Tibial artery (tissue), 4 donors: ENCODE data around the gene TLR9.

ENCODE experiments used
- DNase-seq, 2 donors: peaks; one replicate each; pipeline ENCODE4 v3.0.0-alpha.2; 2019
- H3K27ac ChIP-seq, 2 donors: fragments of 200-600 bp; sonication (generic) in 1 of 2; 1 replicate in 1 of 2; 2 replicates in 1 of 2; pipeline ENCODE4 v1.5.1; 2018 to 2019; ENCODE audit warnings: mild to moderate bottlenecking in 1 of 2
- H3K27me3 ChIP-seq, 2 donors: fragments of 200-600 bp; sonication (generic) in 1 of 2; one replicate each; pipeline versions ENCODE4 v1.5.1 to v1.6.0; 2016 to 2019
- H3K36me3 ChIP-seq, 3 donors: fragments of 200-600 bp; sonication (generic) in 2 of 3; one replicate each; pipeline ENCODE4 v1.5.1; 2016 to 2019; ENCODE audit warnings: mild to moderate bottlenecking in 2 of 3
- H3K4me1 ChIP-seq, 4 donors: fragments of 200-600 bp; sonication (generic) in 2 of 4; 1 replicate in 3 of 4; 2 replicates in 1 of 4; pipeline ENCODE4 v1.5.1; 2016 to 2019
- H3K4me3 ChIP-seq, 2 donors: fragments of 200-600 bp; sonication (generic) in 1 of 2; 1 replicate in 1 of 2; 2 replicates in 1 of 2; pipeline ENCODE4 v1.5.1; 2018 to 2019; ENCODE audit warnings: mild to moderate bottlenecking in 2 of 2
- H3K9me3 ChIP-seq, 3 donors: fragments of 200-600 bp; sonication (generic) in 1 of 3; one replicate each; pipeline ENCODE4 v1.5.1; 2016 to 2019
- intact Hi-C: fragments of 100-400 bp; cut with DNase I; formaldehyde crosslinking; loops from one replicate; pipeline ENCODE4 v1.15.0; 2023; ENCODE audit warnings: low total_unique reads
- TF ChIP-seq, protein P1 (sequence below), 2 experiments: fragments of 200-600 bp in 1 of 2; fragments of 450-650 bp in 1 of 2; IDR thresholded peaks; one replicate each; pipeline ENCODE4 v1.5.1; 2017 to 2019; ENCODE audit warnings: antibody characterized with exemption in 2 of 2, mild to moderate bottlenecking in 1 of 2, moderate library complexity in 1 of 2

Gene TLR9

GRCh38 chr3:52237657-52238172 lies 12.3 kb upstream of the TLR9 start:
- Histone ChIP-seq H3K4me3 (peak overlapping the region; percentile 82 to 94), H3K36me3 (peaks cover 0 to 24% (median 6%) of the 10 kb centered on the region in 3 donors), H3K27ac (peak overlapping the region; percentile 80 to 94), H3K4me1 (peaks cover 0 to 52% (median 38%) of the 10 kb centered on the region in 4 donors), H3K9me3 (no peaks in the 10 kb centered on the region), H3K27me3 (no peaks in the 10 kb centered on the region)
- peak; percentile 90 to 92 for DNase-seq
- intact Hi-C loops = loop anchor here (2.0 kb wide), 1 partner anchor 41 kb away; the partner anchor contains the start of gene WDR82
- TF ChIP-seq, protein P1, sequence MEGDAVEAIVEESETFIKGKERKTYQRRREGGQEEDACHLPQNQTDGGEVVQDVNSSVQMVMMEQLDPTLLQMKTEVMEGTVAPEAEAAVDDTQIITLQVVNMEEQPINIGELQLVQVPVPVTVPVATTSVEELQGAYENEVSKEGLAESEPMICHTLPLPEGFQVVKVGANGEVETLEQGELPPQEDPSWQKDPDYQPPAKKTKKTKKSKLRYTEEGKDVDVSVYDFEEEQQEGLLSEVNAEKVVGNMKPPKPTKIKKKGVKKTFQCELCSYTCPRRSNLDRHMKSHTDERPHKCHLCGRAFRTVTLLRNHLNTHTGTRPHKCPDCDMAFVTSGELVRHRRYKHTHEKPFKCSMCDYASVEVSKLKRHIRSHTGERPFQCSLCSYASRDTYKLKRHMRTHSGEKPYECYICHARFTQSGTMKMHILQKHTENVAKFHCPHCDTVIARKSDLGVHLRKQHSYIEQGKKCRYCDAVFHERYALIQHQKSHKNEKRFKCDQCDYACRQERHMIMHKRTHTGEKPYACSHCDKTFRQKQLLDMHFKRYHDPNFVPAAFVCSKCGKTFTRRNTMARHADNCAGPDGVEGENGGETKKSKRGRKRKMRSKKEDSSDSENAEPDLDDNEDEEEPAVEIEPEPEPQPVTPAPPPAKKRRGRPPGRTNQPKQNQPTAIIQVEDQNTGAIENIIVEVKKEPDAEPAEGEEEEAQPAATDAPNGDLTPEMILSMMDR (IDR thresholded peaks at IDR 0.05) = no peak

DNA sequence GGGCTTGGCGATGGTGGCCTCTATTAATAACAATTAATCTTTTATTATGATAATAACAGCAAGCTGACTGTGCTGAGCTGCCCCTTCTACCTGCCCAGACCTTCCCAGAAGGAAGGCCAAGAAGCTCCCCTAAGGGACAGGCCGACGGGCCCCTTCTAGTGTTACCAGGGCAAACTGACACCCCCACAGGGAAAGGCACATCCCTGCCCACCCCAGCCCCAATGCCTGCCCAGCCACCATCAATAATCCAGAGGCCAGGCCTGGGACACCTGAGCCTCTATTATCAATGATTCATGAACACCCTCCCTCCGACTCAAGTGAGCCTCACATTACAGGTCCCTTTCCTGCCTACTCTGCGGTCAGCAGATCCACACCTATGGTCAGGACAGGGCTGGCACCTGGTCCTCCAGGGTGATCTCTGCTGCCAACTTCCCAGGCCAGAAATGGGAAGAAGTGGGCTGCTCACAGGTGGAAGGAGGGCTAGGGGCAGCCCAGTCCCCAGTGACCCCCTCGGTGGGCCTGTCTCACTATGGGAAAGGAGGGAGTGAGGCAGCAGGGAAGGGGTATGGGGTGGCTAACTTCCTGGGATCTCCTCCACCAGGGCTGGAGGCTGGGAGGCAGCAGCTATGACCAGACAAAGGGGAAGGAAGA lies 11.7 kb upstream of the TLR9 start:
- Histone ChIP-seq H3K9me3 (no peaks in the 10 kb centered on the region), H3K4me1 (peaks cover 0 to 58% (median 38%) of the 10 kb centered on the region in 4 donors), H3K4me3 (peak overlapping the region; percentile 82 to 94), H3K27ac (peak overlapping the region; percentile 80 to 94), H3K27me3 (no peaks in the 10 kb centered on the region), H3K36me3 (peaks cover 0 to 30% (median 12%) of the 10 kb centered on the region in 3 donors)
- TF ChIP-seq, protein P1 (IDR thresholded peaks at IDR 0.05) = no peak
- intact Hi-C loops = no loop called here
- DNase-seq = peak in 1 of 2 donors; percentile 64

- DNase-seq = peak in 1 of 2 donors; percentile 65
- H3K4me3 ChIP-seq = no peak overlapping the region
- TF ChIP-seq, protein P1 (IDR thresholded peaks at IDR 0.05) = no peak
- H3K27ac ChIP-seq = peak overlapping the region; percentile 80 to 94
- peaks cover 0 to 36% (median 19%) of the 10 kb centered on the region in 3 donors for H3K36me3 ChIP-seq
- no peaks in the 10 kb centered on the region for H3K9me3 ChIP-seq
- H3K27me3 ChIP-seq = no peaks in the 10 kb centered on the region
- intact Hi-C loops = no loop called here
- H3K4me1 ChIP-seq = peaks cover 0 to 59% (median 40%) of the 10 kb centered on the region in 4 donors
Measured at GRCh38 chr3:52236424-52236886, 11.0 kb upstream of the TLR9 start.

GRCh38 chr3:52234516-52235447 lies 9.3 kb upstream of the TLR9 start:
- TF ChIP-seq, protein P1 (IDR thresholded peaks at IDR 0.05) = no peak
- Histone ChIP-seq H3K27ac (peak overlapping the region; percentile 17 to 27), H3K27me3 (no peaks in the 10 kb centered on the region), H3K36me3 (peaks cover 16 to 53% (median 36%) of the 10 kb centered on the region in 3 donors), H3K4me1 (peaks cover 0 to 50% (median 36%) of the 10 kb centered on the region in 4 donors), H3K4me3 (no peak overlapping the region), H3K9me3 (no peaks in the 10 kb centered on the region)
- peak in 1 of 2 donors; percentile 57 for DNase-seq
- intact Hi-C loops = loop anchor here (5.0 kb wide), 1 partner anchor 108 kb away; no protein-coding TSS in a partner anchor

GRCh38 chr3:52233968-52234367 lies 8.5 kb upstream of the TLR9 start:
- H3K4me1 ChIP-seq = peaks cover 0 to 45% (median 34%) of the 10 kb centered on the region in 4 donors
- peak in 1 of 2 donors; percentile 50 for DNase-seq
- intact Hi-C loops = loop anchor here (5.0 kb wide), 1 partner anchor 108 kb away; no protein-coding TSS in a partner anchor
- no peaks in the 10 kb centered on the region for H3K27me3 ChIP-seq
- TF ChIP-seq, protein P1 (IDR thresholded peaks at IDR 0.05) = no peak
- peaks cover 24 to 61% (median 44%) of the 10 kb centered on the region in 3 donors for H3K36me3 ChIP-seq
- H3K27ac ChIP-seq = peak overlapping the region in 1 of 2 donors; percentile 27
- no peaks in the 10 kb centered on the region for H3K9me3 ChIP-seq
- H3K4me3 ChIP-seq = no peak overlapping the region
